GM21515 (cell line): ENCODE results near the gene ZNF668.
A peak's percentile ranks its signal among the peaks of the same experiment; 100 is the strongest.
"Not testable (repeated sequence)": the region's sequence is repeated elsewhere in the genome, so short reads cannot be mapped to it uniquely, and the experiment has no call there.

Experiments
- ATAC-seq: cut with Tn5 transposase; IDR thresholded peaks from one replicate; pipeline ENCODE4 v1.9.1; 2021; ENCODE audit not compliant: unreplicated experiment

Gene ZNF668

GRCh38 chr16:31061126-31061812 lies 12.8 kb downstream of the ZNF668 start:
- no peak for ATAC-seq

- no peak for ATAC-seq
Observed at GRCh38 chr16:31055613-31056012, 18.4 kb downstream of the ZNF668 start.

- no peak for ATAC-seq
Observed at GRCh38 chr16:31052114-31052513, 21.9 kb downstream of the ZNF668 start.

- ATAC-seq: no peak
Observed at GRCh38 chr16:31050280-31051030, 23.6 kb downstream of the ZNF668 start.

- ATAC-seq: no peak
Observed at GRCh38 chr16:31043898-31044481, 30.1 kb downstream of the ZNF668 start.

- ATAC-seq: no peak
Observed at GRCh38 chr16:31043352-31043751, 30.7 kb downstream of the ZNF668 start.

- ATAC-seq: no peak
Observed at GRCh38 chr16:31042866-31043265, 31.2 kb downstream of the ZNF668 start.

- no peak for ATAC-seq
Observed at GRCh38 chr16:31038993-31039392, 35.0 kb downstream of the ZNF668 start.

GRCh38 chr16:31036691-31037090 lies 37.3 kb downstream of the ZNF668 start:
- no peak for ATAC-seq

- ATAC-seq: peak; percentile 43
Observed at GRCh38 chr16:31033709-31034492, 40.1 kb downstream of the ZNF668 start.

GRCh38 chr16:31032736-31033708 lies 41.0 kb downstream of the ZNF668 start, which contains the start of gene STX4:
TSS of gene STX4 (plus strand) at chr16:31033558. CDS start at chr16:31033806, 248 bp downstream.
- peak; percentile 71 for ATAC-seq

GRCh38 chr16:31031276-31031675 lies 42.8 kb downstream of the ZNF668 start:
- no peak for ATAC-seq

- no peak for ATAC-seq
Observed at GRCh38 chr16:31029272-31029671, 44.8 kb downstream of the ZNF668 start.

GRCh38 chr16:31025339-31025738 lies 48.7 kb downstream of the ZNF668 start:
- ATAC-seq: no peak

GRCh38 chr16:31023627-31024226 lies 50.3 kb downstream of the ZNF668 start:
- no peak for ATAC-seq

- ATAC-seq: no peak
Observed at GRCh38 chr16:31023252-31023602, 50.8 kb downstream of the ZNF668 start.

- no peak for ATAC-seq
Observed at GRCh38 chr16:31022544-31023251, 51.3 kb downstream of the ZNF668 start.

GRCh38 chr16:31020536-31020935 lies 53.5 kb downstream of the ZNF668 start:
- ATAC-seq: no peak

GRCh38 chr16:31017756-31018155 lies 56.3 kb downstream of the ZNF668 start:
- not testable (repeated sequence) for ATAC-seq
